HepG2 (cell line): ENCODE measurements around the gene ZNF814. TPM values are rescaled to one million over a fixed set of nuclear protein-coding genes. Genes with fewer than 3 reads are reported as not detected.
A peak's percentile ranks its signal among the peaks of the same experiment; 100 is the strongest.
"Not testable (repeated sequence)": the region's sequence is repeated elsewhere in the genome, so short reads cannot be mapped to it uniquely, and the experiment has no call there.

Source experiments
- ATAC-seq: fragments of 200-7000 bp; cut with Tn5 transposase; 3 replicates; pipeline ENCODE4 v1.9.1; 2020; ENCODE audit warnings: mild to moderate bottlenecking, moderate library complexity
- BruUV-seq: library from RNA; stranded (reverse); fragments of 400-500 nt; replicated peaks from 2 replicates; lab custom pipeline; 2021; lab: Mats Ljungman, UMichigan
- CTCF ChIA-PET: fragments of 300-600 bp; formaldehyde crosslinking; extraction: SDS; loops from one replicate; lab custom pipeline; 2021; ENCODE audit warnings: low total read pairs, inconsistent platforms, low intra/inter-chr PET ratio; lab: Yijun Ruan, JAX
- POLR2A ChIA-PET: fragments of 350-600 bp; sonication (Branson Sonifier 250); formaldehyde crosslinking; loops from one replicate; lab custom pipeline; 2020; ENCODE audit warnings: antibody characterized with exemption, inconsistent platforms; lab: Yijun Ruan, JAX
- DNase-seq: peaks from one replicate; pipeline ENCODE4 v3.0.0-alpha.2; 2015; ENCODE audit warnings: low spot score
- FAIRE-seq: peaks from 3 replicates; lab custom pipeline; 2011; peaks lifted over from hg19 to GRCh38; lab: Jason Lieb, UNC
- H2AFZ ChIP-seq: one replicate; pipeline ENCODE4 v1.6.1; 2011; ENCODE audit warnings: low read length, inconsistent platforms
- H3K27ac ChIP-seq: fragments of 300-600 bp; 3 replicates; pipeline ENCODE4 v1.8.0; 2011; ENCODE audit warnings: mixed run types, mild to moderate bottlenecking, mixed read lengths, low read length, inconsistent platforms; ENCODE audit not compliant: insufficient read depth; ENCODE audit errors: extremely low read length
- H3K27me3 ChIP-seq, 2 experiments: fragments of 200-600 bp in 1 of 2; 2 replicates in 1 of 2; 3 replicates in 1 of 2; pipeline versions ENCODE4 v1.6.0 to v1.8.0; 2011; ENCODE audit warnings: low read length in 2 of 2, mild to moderate bottlenecking in 2 of 2, moderate library complexity in 2 of 2, inconsistent platforms in 1 of 2; ENCODE audit not compliant: insufficient read depth in 2 of 2, control insufficient read depth in 1 of 2
- H3K36me3 ChIP-seq, 2 experiments: fragments of 200-600 bp in 1 of 2; replicated peaks in 1 of 2; 2 replicates in 1 of 2; 3 replicates in 1 of 2; pipeline versions ENCODE4 v1.5.1 to v1.8.0; 2011; ENCODE audit warnings: low read length in 2 of 2, inconsistent platforms in 1 of 2; ENCODE audit not compliant: insufficient read depth in 2 of 2, control insufficient read depth in 1 of 2
- H3K4me1 ChIP-seq: 2 replicates; pipeline ENCODE4 v1.5.1; 2012; ENCODE audit warnings: low read length, inconsistent platforms; ENCODE audit not compliant: insufficient read depth
- H3K4me2 ChIP-seq: 2 replicates; pipeline ENCODE4 v1.6.0; 2011; ENCODE audit warnings: low read depth, low read length, inconsistent platforms
- H3K4me3 ChIP-seq, 3 experiments: fragments of 200-600 bp in 1 of 3; sonication (generic), shearing (Covaris generic) in 1 of 3; replicated peaks in 1 of 3; 2 replicates each; pipeline ENCODE4 v1.5.1; 2011 to 2016; ENCODE audit warnings: low read length in 3 of 3, inconsistent platforms in 2 of 3, low read depth in 2 of 3, mild to moderate bottlenecking in 2 of 3, control low read depth in 1 of 3, mixed read lengths in 1 of 3; ENCODE audit not compliant: insufficient read depth in 1 of 3
- H3K79me2 ChIP-seq: one replicate; pipeline ENCODE4 v1.6.1; 2011; ENCODE audit warnings: low read length, inconsistent platforms; ENCODE audit not compliant: insufficient read depth
- H3K9ac ChIP-seq: 2 replicates; pipeline ENCODE4 v1.6.0; 2011; ENCODE audit warnings: mild to moderate bottlenecking, low read depth, low read length, inconsistent platforms; ENCODE audit not compliant: insufficient read depth
- H3K9me3 ChIP-seq: 2 replicates; pipeline ENCODE4 v1.5.1; 2012; ENCODE audit warnings: mild to moderate bottlenecking, low read length
- H4K20me1 ChIP-seq: 2 replicates; pipeline ENCODE4 v1.6.0; 2011; ENCODE audit warnings: inconsistent platforms, mild to moderate bottlenecking, low read length, moderate library complexity; ENCODE audit not compliant: insufficient read depth
- HOXA9 ChIP-seq: sonication (generic); formaldehyde crosslinking; IDR thresholded peaks from 2 replicates; pipeline ENCODE4 v1.8.1; 2022; ENCODE audit warnings: missing genetic modification reagents, mild to moderate bottlenecking, moderate library complexity, borderline replicate concordance
- MAFF ChIP-seq: IDR thresholded peaks from 2 replicates; pipeline ENCODE4 v1.6.1; 2011; ENCODE audit warnings: low read depth, low read length, improper control_type of control experiment
- MAFK ChIP-seq, 2 experiments: IDR thresholded peaks in 1 of 2; conservative IDR thresholded peaks in 1 of 2; 2 replicates each; pipeline ENCODE4 v1.6.1; 2011; ENCODE audit warnings: improper control_type of control experiment in 2 of 2, low read length in 2 of 2
- RBM22 ChIP-seq: fragments of 200-400 bp; formaldehyde crosslinking; optimal IDR thresholded peaks from 2 replicates; pipeline ENCODE3; 2017; ENCODE audit warnings: mild to moderate bottlenecking, low read length, moderate library complexity
- ZNF446 ChIP-seq: sonication (generic); formaldehyde crosslinking; IDR thresholded peaks from 2 replicates; pipeline ENCODE4 v1.5.0; 2020; ENCODE audit warnings: mild to moderate bottlenecking, missing genetic modification reagents
- WGBS: methylation state at CpG from one replicate; pipeline ENCODE4 v1.1.6; 2017; ENCODE audit warnings: low lambda C conversion rate; 5-methylcytosine and 5-hydroxymethylcytosine counted together
- in situ Hi-C: cut with HindIII; loops from 2 replicates; pipeline ENCODE4 v1.10.0; 2017; ENCODE audit warnings: low pct_unique_long_range_greater_than_20kb; ENCODE audit not compliant: extremely low pct_ligation_motif_present
- intact Hi-C: fragments of 100-400 bp; cut with micrococcal nuclease; formaldehyde crosslinking; loops from one replicate; pipeline ENCODE4 v1.10.0; 2022; ENCODE audit not compliant: unreplicated experiment
- polyA plus RNA-seq, 8 experiments: library from polyadenylated mRNA; depleted of rRNA in 3 of 8; stranded (reverse) in 7 of 8; unstranded in 1 of 8; fragments of >200 nt; fragmentation: Illumina TruSeq in 4 of 8; extraction: Trizol in 4 of 8; gene quantifications; 2 replicates each; pipeline versions ENCODE4 v1.2.1 to v1.2.3, GENCODE V29; 2011 to 2016; ENCODE audit warnings: low read depth in 4 of 8, missing spikeins in 1 of 8, mixed read lengths in 1 of 8; ENCODE audit not compliant: insufficient read depth in 1 of 8
- total RNA-seq, 5 experiments: library from RNA; depleted of rRNA; stranded (reverse); fragments of >200 nt; fragmentation: Illumina TruSeq; extraction: Trizol; gene quantifications; 2 replicates each; pipeline ENCODE4 v1.2.3, GENCODE V29; 2016; ENCODE audit warnings: low read depth in 1 of 5

Gene ZNF814
- total and polyA plus RNA-seq, 2 of the 13 experiments (the other 11 are each of a cell fraction or from before 2014, with no cell fraction given), result 2.5 to 3.4 TPM

DNA sequence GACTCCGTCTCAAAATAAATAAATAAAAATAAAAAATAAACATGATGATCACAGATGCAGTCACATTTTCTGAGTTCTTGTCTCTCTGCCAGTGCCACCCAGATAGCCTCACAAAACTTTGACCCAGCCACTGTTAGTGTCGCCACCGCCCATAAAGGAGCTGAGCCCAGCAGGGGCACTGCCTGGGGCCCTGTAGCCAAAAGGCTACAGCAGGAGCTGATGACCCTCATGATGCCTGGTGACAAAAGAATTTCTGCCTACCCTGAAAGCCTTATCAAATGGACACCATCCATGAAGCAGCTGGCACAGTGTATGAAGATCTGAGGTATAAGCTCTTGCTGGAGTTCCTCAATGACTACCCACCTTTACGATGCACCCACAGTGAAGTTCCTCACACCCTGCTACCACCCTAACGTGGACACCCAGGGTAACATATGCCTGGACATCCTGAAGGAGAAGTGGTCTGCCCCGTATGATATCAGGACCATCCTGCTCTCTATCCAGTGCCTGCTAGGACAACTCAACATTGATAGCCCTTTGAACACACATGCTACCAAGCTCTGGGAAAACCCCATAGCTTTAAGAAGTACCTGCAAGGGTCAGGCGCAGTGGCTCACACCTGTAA, 20.9 kb downstream of the ZNF814 start:
- H3K79me2 ChIP-seq, result no peaks in the 10 kb centered on the region
- ATAC-seq (no peak; the same call in 2 of the 3 replicates), FAIRE-seq (no peak), DNase-seq (no peak)
- no peaks in the 10 kb centered on the region for H3K4me1 ChIP-seq
- no peak overlapping the region for H3K4me2 ChIP-seq
- H2AFZ ChIP-seq, result no peak overlapping the region
- peaks cover 8 to 38% of the 10 kb centered on the region in 2 experiments for H3K36me3 ChIP-seq
- intact Hi-C loops, result no loop called here
- no peak overlapping the region for H3K27ac ChIP-seq
- H3K9me3 ChIP-seq, result no peaks in the 10 kb centered on the region
- H3K4me3 ChIP-seq, result no peak overlapping the region
- no peaks in the 10 kb centered on the region for H3K27me3 ChIP-seq
- WGBS, result 97% methylated on average over 7 of the region's 7 CpGs
- no peak for TF ChIP-seq ZNF446
- no peak for TF ChIP-seq HOXA9 (CRISPR knock-in tag)
- TF ChIP-seq RBM22, result peak; percentile 80
- POLR2A ChIA-PET, result no interaction called here
- in situ Hi-C loops, result no loop called here
- no peaks in the 10 kb centered on the region for H4K20me1 ChIP-seq
- no TSS peak for BruUV-seq
- no peak overlapping the region for H3K9ac ChIP-seq
- CTCF ChIA-PET, result no interaction called here

DNA sequence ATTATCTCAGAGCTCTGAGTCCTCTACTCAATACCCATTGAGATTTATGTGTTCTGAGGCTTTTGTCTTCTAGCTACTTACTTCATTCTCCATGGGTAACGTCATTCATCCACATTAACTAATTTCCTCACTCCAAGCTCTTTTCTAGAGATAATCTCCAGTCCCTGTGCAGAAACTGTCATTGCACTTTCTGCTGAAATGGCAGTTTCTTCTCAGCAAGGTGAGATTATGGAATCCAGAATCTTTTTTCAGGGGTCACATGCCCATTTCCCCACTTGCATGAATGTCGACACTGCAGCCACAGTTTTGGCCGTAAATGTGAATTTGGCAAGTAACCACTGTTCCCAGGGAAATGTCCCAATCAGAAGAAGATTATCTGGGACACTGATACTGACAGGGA, 26.5 kb downstream of the ZNF814 start:
- CTCF ChIA-PET, result not testable (repeated sequence)

DNA sequence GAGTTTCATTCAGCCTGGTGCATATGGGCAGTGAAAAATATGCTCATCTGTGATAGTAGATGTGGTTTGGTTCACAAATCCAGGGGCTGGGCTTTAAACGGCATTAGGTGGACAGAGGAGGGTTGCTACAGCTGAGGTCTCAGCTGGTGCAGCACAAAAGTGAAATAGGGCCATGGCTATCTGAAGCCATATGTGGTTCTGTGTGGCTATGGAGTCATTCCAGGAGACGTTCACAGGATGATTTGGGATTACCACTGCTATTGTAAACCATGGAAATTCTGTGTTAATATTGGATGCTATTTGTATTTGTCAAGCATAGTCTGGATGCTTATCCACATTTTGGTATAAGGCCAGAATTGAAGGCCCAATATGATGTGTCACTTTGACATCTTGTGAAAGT, 34.7 kb downstream of the ZNF814 start:
- BruUV-seq, H3K9ac ChIP-seq, CTCF ChIA-PET, H2AFZ ChIP-seq, H3K27ac ChIP-seq, H3K9me3 ChIP-seq, H4K20me1 ChIP-seq, intact Hi-C loops, DNase-seq, FAIRE-seq, POLR2A ChIA-PET, ATAC-seq, in situ Hi-C loops, H3K4me2 ChIP-seq, H3K27me3 ChIP-seq, H3K4me3 ChIP-seq: not testable (repeated sequence)
- peaks cover 9 to 19% of the 10 kb centered on the region in 2 experiments; a peak in 3 of 5 replicates for H3K36me3 ChIP-seq
- peaks cover 16% of the 10 kb centered on the region for H3K4me1 ChIP-seq
- peaks cover 28% of the 10 kb centered on the region for H3K79me2 ChIP-seq
- 100% methylated on average over 2 of the region's 2 CpGs for WGBS

More for the DNA sequence above, 26.5 kb downstream of the ZNF814 start:
- H3K27ac ChIP-seq, H4K20me1 ChIP-seq, H3K4me2 ChIP-seq, FAIRE-seq: not testable (repeated sequence)
- TF ChIP-seq MAFF (peak; percentile 81), MAFK (conservative IDR thresholded peaks at IDR 0.05 in 1 of 2, IDR thresholded peaks at IDR 0.05 in 1 of 2; ENCODE audit: low read length in 2 of 2) (peak; percentile 84 to 86)
- TF ChIP-seq, all 625 proteins: peak for 2; not testable (repeated sequence) for 623
- in situ Hi-C loops, DNase-seq, POLR2A ChIA-PET, H3K9ac ChIP-seq, H3K9me3 ChIP-seq, H3K79me2 ChIP-seq, H3K27me3 ChIP-seq, intact Hi-C loops, ATAC-seq, H3K4me1 ChIP-seq, H2AFZ ChIP-seq, H3K4me3 ChIP-seq: not testable (repeated sequence)
- peaks cover 19 to 75% of the 10 kb centered on the region in 2 experiments for H3K36me3 ChIP-seq
- 98% methylated on average over 3 of the region's 3 CpGs for WGBS
- BruUV-seq, result TSS peak; percentile 11
